ENCODE data around the gene PRR35.

PRR35 gene

GRCh38 chr16:560204-560700 lies at the start of gene PRR35:
TSS of gene PRR35 (plus strand) at chr16:560394. CDS start at chr16:563295, 2,901 bp downstream.
- DNase-seq, result no peak

GRCh38 chr16:512802-513201 lies 47.4 kb upstream of the PRR35 start:
- no peak for DNase-seq

GRCh38 chr16:513950-514349 lies 46.2 kb upstream of the PRR35 start:
- no peak for DNase-seq

- DNase-seq, result no peak
These were observed 44.8 kb upstream of the PRR35 start for GRCh38 chr16:515175-515938.

GRCh38 chr16:515939-516226 lies 44.3 kb upstream of the PRR35 start:
- DNase-seq, result no peak

GRCh38 chr16:516301-516700 lies 43.9 kb upstream of the PRR35 start:
- no peak for DNase-seq

GRCh38 chr16:518858-519257 lies 41.3 kb upstream of the PRR35 start:
- DNase-seq, result no peak

- no peak for DNase-seq
These were observed 40.8 kb upstream of the PRR35 start for GRCh38 chr16:519425-519824.

GRCh38 chr16:519841-520687 lies 40.1 kb upstream of the PRR35 start:
- DNase-seq, result no peak

GRCh38 chr16:520847-521246 lies 39.3 kb upstream of the PRR35 start:
- DNase-seq, result no peak

GRCh38 chr16:521381-522210 lies 38.6 kb upstream of the PRR35 start:
- no peak for DNase-seq

- no peak for DNase-seq
These were observed 37.7 kb upstream of the PRR35 start for GRCh38 chr16:522320-523096.

GRCh38 chr16:523097-523741 lies 37.0 kb upstream of the PRR35 start:
- no peak for DNase-seq

GRCh38 chr16:524274-525040 lies 35.7 kb upstream of the PRR35 start:
- no peak for DNase-seq

- no peak for DNase-seq
These were observed 35.1 kb upstream of the PRR35 start for GRCh38 chr16:525123-525519.

GRCh38 chr16:525520-526180 lies 34.5 kb upstream of the PRR35 start:
- DNase-seq, result peak; percentile 77 to 85

GRCh38 chr16:526181-527014 lies 33.8 kb upstream of the PRR35 start:
- peak; percentile 34 to 41 for DNase-seq

- DNase-seq, result peak; percentile 88
These were observed 32.9 kb upstream of the PRR35 start, which contains the start of gene CAPN15 for GRCh38 chr16:527015-527903. TSS of gene CAPN15 (plus strand) at chr16:527712. CDS start at chr16:546839, 19,127 bp downstream.
